Stimulated activated CD4-positive, alpha-beta T cell treated with anti-CD3 and anti-CD28 coated beads, Interleukin-12 subunit alpha, Interleukin-12 subunit beta, amount 100 ng/mL, for 4 hours (primary cell): ENCODE measurements around the gene CD247.
A peak's percentile ranks its signal among the peaks of the same experiment; 100 is the strongest.

Experiments
- DNase-seq: peaks from one replicate; pipeline ENCODE4 v3.0.0-alpha.2; 2020

Gene CD247

GRCh38 chr1:167542109-167543032 lies 24.0 kb upstream of the CD247 start:
- no peak for DNase-seq

GRCh38 chr1:167541610-167542009 lies 23.3 kb upstream of the CD247 start:
- DNase-seq = no peak

GRCh38 chr1:167541003-167541402 lies 22.7 kb upstream of the CD247 start:
- no peak for DNase-seq

- no peak for DNase-seq
Measured at GRCh38 chr1:167538657-167539056, 20.3 kb upstream of the CD247 start.

- DNase-seq = peak; percentile 61
Measured at GRCh38 chr1:167533851-167534300, 15.5 kb upstream of the CD247 start.

GRCh38 chr1:167532964-167533824 lies 14.9 kb upstream of the CD247 start:
- no peak for DNase-seq

- DNase-seq = no peak
Measured at GRCh38 chr1:167532375-167532774, 14.0 kb upstream of the CD247 start.

GRCh38 chr1:167529829-167530474 lies 11.6 kb upstream of the CD247 start:
- no peak for DNase-seq

- DNase-seq = no peak
Measured at GRCh38 chr1:167528057-167528728, 9.9 kb upstream of the CD247 start.

GRCh38 chr1:167526667-167527383 lies 8.5 kb upstream of the CD247 start:
- no peak for DNase-seq

- no peak for DNase-seq
Measured at GRCh38 chr1:167524651-167525050, 6.3 kb upstream of the CD247 start.

- no peak for DNase-seq
Measured at GRCh38 chr1:167522246-167522645, 3.9 kb upstream of the CD247 start.

GRCh38 chr1:167520711-167521206 lies 2.4 kb upstream of the CD247 start:
- no peak for DNase-seq

GRCh38 chr1:167517535-167518330 lies 596 bp downstream of the CD247 start:
- peak; percentile 81 for DNase-seq

- DNase-seq = no peak
Measured at GRCh38 chr1:167516404-167517388, 1.6 kb downstream of the CD247 start.

GRCh38 chr1:167515893-167516321 lies 2.4 kb downstream of the CD247 start:
- DNase-seq = no peak

GRCh38 chr1:167515461-167515860 lies 2.9 kb downstream of the CD247 start:
- DNase-seq = no peak

GRCh38 chr1:167514288-167514687 lies 4.0 kb downstream of the CD247 start:
- no peak for DNase-seq

GRCh38 chr1:167512046-167512654 lies 6.2 kb downstream of the CD247 start:
- no peak for DNase-seq
